K562 (cell line): ENCODE results near the gene DLK2. TPM values are rescaled to one million over a fixed set of nuclear protein-coding genes. Genes with fewer than 3 reads are reported as not detected.

ENCODE experiments used
- CUX1 ChIP-seq: fragments of 200-800 bp; sonication (Bioruptor generic); IDR thresholded peaks from 2 replicates; pipeline ENCODE4 v1.6.1; 2016; ENCODE audit warnings: missing genetic modification characterization, missing compliant biosample characterization
- ETS2 ChIP-seq: IDR thresholded peaks from 2 replicates; pipeline ENCODE4 v1.6.1; 2016; ENCODE audit warnings: borderline replicate concordance, missing genetic modification characterization, mild to moderate bottlenecking, moderate library complexity, missing compliant biosample characterization; ENCODE audit not compliant: poor library complexity, severe bottlenecking
- HNRNPK ChIP-seq: fragments of 200-400 bp; formaldehyde crosslinking; IDR thresholded peaks from one replicate; pipeline ENCODE4 v1.6.1; 2018; ENCODE audit warnings: mild to moderate bottlenecking, low read depth, low read length; ENCODE audit not compliant: poor library complexity, severe bottlenecking
- KDM2B ChIP-seq: fragments of 250-450 bp; sonication (Bioruptor Pico); IDR thresholded peaks from 2 replicates; pipeline ENCODE4 v1.8.0; 2021; ENCODE audit warnings: mild to moderate bottlenecking, moderate library complexity
- NCOA6 ChIP-seq: fragments of 450-650 bp; IDR thresholded peaks from 2 replicates; pipeline ENCODE4 v1.6.1; 2017; ENCODE audit warnings: mild to moderate bottlenecking
- REST ChIP-seq, 2 experiments: fragments of 450-650 bp; formaldehyde crosslinking in 1 of 2; IDR thresholded peaks; 2 replicates each; pipeline versions ENCODE4 v1.4.0 to v1.6.1; 2014 to 2020; ENCODE audit warnings: mild to moderate bottlenecking in 2 of 2, borderline replicate concordance in 1 of 2, low read depth in 1 of 2
- SUPT5H ChIP-seq: fragments of 450-650 bp; IDR thresholded peaks from 2 replicates; pipeline ENCODE4 v1.6.1; 2016
- TEAD2 ChIP-seq: fragments of 450-650 bp; IDR thresholded peaks from 2 replicates; pipeline ENCODE4 v1.6.1; 2016; ENCODE audit warnings: missing genetic modification characterization, control low read depth, missing compliant biosample characterization
- ZBED1 ChIP-seq: IDR thresholded peaks from 2 replicates; pipeline ENCODE4 v1.6.1; 2014
- ZFP91 ChIP-seq: sonication (generic); formaldehyde crosslinking; IDR thresholded peaks from 2 replicates; pipeline ENCODE4 v1.8.0; 2022; ENCODE audit warnings: mild to moderate bottlenecking, missing genetic modification reagents
- polyA plus RNA-seq, 8 experiments: library from polyadenylated mRNA; depleted of rRNA in 4 of 8; stranded (reverse) in 5 of 8; unstranded in 3 of 8; fragments of >200 nt; fragmentation: Nextera tagmentation in 2 of 8; fragmentation: Illumina TruSeq in 1 of 8; extraction: Ambion mirVana in 2 of 8; extraction: Trizol in 1 of 8; gene quantifications; 2 replicates each; pipeline versions ENCODE4 v1.2.1 to v1.2.3, GENCODE V29; 2011 to 2014; ENCODE audit warnings: inconsistent platforms in 1 of 8, missing spikeins in 1 of 8
- total RNA-seq, 7 experiments: library from RNA; depleted of rRNA in 6 of 7; stranded (reverse); fragments of >200 nt in 6 of 7; fragmentation: Illumina TruSeq in 2 of 7; extraction: Trizol in 2 of 7; gene quantifications; 2 replicates each; pipeline versions ENCODE4 v1.2.1 to v1.2.3, GENCODE V29; 2011 to 2021; ENCODE audit warnings: low replicate concordance in 1 of 7

The DLK2 gene
- total and polyA plus RNA-seq, 9 of the 15 experiments (the other 6 are each of a cell fraction or from before 2014, with no cell fraction given) = 0.11 to 0.53 (median 0.29) TPM; not detected in 3

GRCh38 chr6:43454696-43455530 lies 435 bp downstream of the DLK2 start (continued):
- TF ChIP-seq REST (IDR thresholded peaks at IDR 0.05; ENCODE audit: borderline replicate concordance) (peak; percentile 83; the same call in 1 of the 2 replicates), REST (CRISPR knock-in tag; IDR thresholded peaks at IDR 0.05; ENCODE audit: low read depth) (no peak), ETS2 (no peak), KDM2B (CRISPR knock-in tag) (peak; percentile 99), TEAD2 (tag) (no peak), ZFP91 (CRISPR knock-in tag) (no peak), CUX1 (CRISPR knock-in tag) (no peak), HNRNPK (peak; percentile 38), NCOA6 (peak; percentile 85), SUPT5H (0 out of 2 replicates have a peak, but pooled peaks have one; percentile 34), ZBED1 (no peak)
